Measurements from ENCODE around the gene CRMP1.
A peak's percentile ranks its signal among the peaks of the same experiment; 100 is the strongest.
"Not testable (repeated sequence)": the region's sequence is repeated elsewhere in the genome, so short reads cannot be mapped to it uniquely, and the experiment has no call there.

The CRMP1 gene

GRCh38 chr4:5865896-5866599, 26.8 kb downstream of the CRMP1 start:
- DNase-seq (ENCODE audit: extremely low spot score): no peak
- TF ChIP-seq FOXA1 (IDR thresholded peaks at IDR 0.05): no peak
- TF ChIP-seq BHLHE40 (IDR thresholded peaks at IDR 0.05; ENCODE audit: borderline replicate concordance): no peak
- TF ChIP-seq FOXM1 (IDR thresholded peaks at IDR 0.05; ENCODE audit: borderline replicate concordance): no peak
- TF ChIP-seq SUZ12 (IDR thresholded peaks at IDR 0.05): no peak
- CTCF ChIA-PET: no interaction called here
- POLR2A ChIA-PET: no interaction called here

GRCh38 chr4:5863461-5864113, 29.3 kb downstream of the CRMP1 start:
- CTCF ChIA-PET: no interaction called here
- DNase-seq (ENCODE audit: extremely low spot score): no peak
- POLR2A ChIA-PET: no interaction called here
- TF ChIP-seq ARNT (IDR thresholded peaks at IDR 0.05): no peak
- no peak for TF ChIP-seq ZNF384 (IDR thresholded peaks at IDR 0.05)
- TF ChIP-seq ELF4 (IDR thresholded peaks at IDR 0.05): no peak
- no peak for TF ChIP-seq FOXM1 (IDR thresholded peaks at IDR 0.05; ENCODE audit: borderline replicate concordance)
- no peak for TF ChIP-seq FOXA1 (IDR thresholded peaks at IDR 0.05)
- TF ChIP-seq SUZ12 (IDR thresholded peaks at IDR 0.05): no peak
- TF ChIP-seq CTBP1 (IDR thresholded peaks at IDR 0.05; ENCODE audit: borderline replicate concordance): no peak
- no peak for TF ChIP-seq BHLHE40 (IDR thresholded peaks at IDR 0.05; ENCODE audit: borderline replicate concordance)
- TF ChIP-seq L3MBTL2 (conservative IDR thresholded peaks at IDR 0.05): no peak
- TF ChIP-seq FOXK2 (IDR thresholded peaks at IDR 0.05): no peak
- no peak for TF ChIP-seq NFRKB (IDR thresholded peaks at IDR 0.05)
- TF ChIP-seq HDGF (IDR thresholded peaks at IDR 0.05; ENCODE audit: borderline replicate concordance): no peak
- TF ChIP-seq PKNOX1 (IDR thresholded peaks at IDR 0.05): no peak
- TF ChIP-seq LEF1 (IDR thresholded peaks at IDR 0.05; ENCODE audit: borderline replicate concordance): no peak

GRCh38 chr4:5858020-5858769, 34.7 kb downstream of the CRMP1 start:
- POLR2A ChIA-PET: no interaction called here
- TF ChIP-seq HDGF (IDR thresholded peaks at IDR 0.05; ENCODE audit: borderline replicate concordance) (no peak), ARNT (IDR thresholded peaks at IDR 0.05) (no peak), SUZ12 (IDR thresholded peaks at IDR 0.05) (no peak), SP1 (IDR thresholded peaks at IDR 0.05) (no peak), FOXM1 (IDR thresholded peaks at IDR 0.05; ENCODE audit: borderline replicate concordance) (no peak), TARDBP (IDR thresholded peaks at IDR 0.05) (no peak), LEF1 (IDR thresholded peaks at IDR 0.05; ENCODE audit: borderline replicate concordance) (no peak), FOXK2 (IDR thresholded peaks at IDR 0.05) (no peak), PKNOX1 (IDR thresholded peaks at IDR 0.05) (no peak), NFRKB (IDR thresholded peaks at IDR 0.05) (no peak), L3MBTL2 (conservative IDR thresholded peaks at IDR 0.05) (no peak), ZNF384 (IDR thresholded peaks at IDR 0.05) (no peak)
- DNase-seq (ENCODE audit: extremely low spot score): no peak
- CTCF ChIA-PET: no interaction called here

GRCh38 chr4:5857199-5857598, 35.7 kb downstream of the CRMP1 start:
- POLR2A ChIA-PET: no interaction called here
- no peak for DNase-seq (ENCODE audit: extremely low spot score)
- CTCF ChIA-PET: no interaction called here
- TF ChIP-seq ELF4 (IDR thresholded peaks at IDR 0.05) (no peak), TARDBP (IDR thresholded peaks at IDR 0.05) (0 out of 2 replicates have a peak, but pooled peaks have one; percentile 38)

GRCh38 chr4:5856362-5856761, 36.5 kb downstream of the CRMP1 start:
- DNase-seq (ENCODE audit: extremely low spot score); CTCF ChIA-PET; POLR2A ChIA-PET: not testable (repeated sequence)

- TF ChIP-seq ARNT (IDR thresholded peaks at IDR 0.05) (no peak), PKNOX1 (IDR thresholded peaks at IDR 0.05) (no peak), ELF4 (IDR thresholded peaks at IDR 0.05) (no peak), NFRKB (IDR thresholded peaks at IDR 0.05) (no peak), L3MBTL2 (conservative IDR thresholded peaks at IDR 0.05) (no peak), ZNF384 (IDR thresholded peaks at IDR 0.05) (no peak), TARDBP (IDR thresholded peaks at IDR 0.05) (no peak), FOXM1 (IDR thresholded peaks at IDR 0.05; ENCODE audit: borderline replicate concordance) (no peak), HDGF (IDR thresholded peaks at IDR 0.05; ENCODE audit: borderline replicate concordance) (no peak), FOXA1 (IDR thresholded peaks at IDR 0.05) (no peak), SUZ12 (IDR thresholded peaks at IDR 0.05) (no peak), CTBP1 (IDR thresholded peaks at IDR 0.05; ENCODE audit: borderline replicate concordance) (no peak), BHLHE40 (IDR thresholded peaks at IDR 0.05; ENCODE audit: borderline replicate concordance) (no peak), SP1 (IDR thresholded peaks at IDR 0.05) (no peak), LEF1 (IDR thresholded peaks at IDR 0.05; ENCODE audit: borderline replicate concordance) (no peak), FOXK2 (IDR thresholded peaks at IDR 0.05) (no peak)
- no peak for DNase-seq (ENCODE audit: extremely low spot score)
- POLR2A ChIA-PET: no interaction called here
- CTCF ChIA-PET: interaction anchor here (0.5 kb wide), 1 partner anchor 41 kb away, joined by 3 read pairs; no protein-coding TSS in a partner anchor
Measured at GRCh38 chr4:5854929-5855328, 38.0 kb downstream of the CRMP1 start.

All from HEK293T (cell line).